Activated naive CD4-positive, alpha-beta T cell treated with Interleukin-2 at 50 U/mL for 16 hours (primary cell): ENCODE measurements around the gene PURB.
A peak's percentile ranks its signal among the peaks of the same experiment; 100 is the strongest.
"Not testable (repeated sequence)": the region's sequence is repeated elsewhere in the genome, so short reads cannot be mapped to it uniquely, and the experiment has no call there.

Source experiments
- DNase-seq: peaks from one replicate; pipeline ENCODE4 v3.0.0-alpha.2; 2020

The PURB gene

GRCh38 chr7:44891372-44891771 is 6.0 kb upstream of the PURB start:
- DNase-seq = peak; percentile 26

DNA sequence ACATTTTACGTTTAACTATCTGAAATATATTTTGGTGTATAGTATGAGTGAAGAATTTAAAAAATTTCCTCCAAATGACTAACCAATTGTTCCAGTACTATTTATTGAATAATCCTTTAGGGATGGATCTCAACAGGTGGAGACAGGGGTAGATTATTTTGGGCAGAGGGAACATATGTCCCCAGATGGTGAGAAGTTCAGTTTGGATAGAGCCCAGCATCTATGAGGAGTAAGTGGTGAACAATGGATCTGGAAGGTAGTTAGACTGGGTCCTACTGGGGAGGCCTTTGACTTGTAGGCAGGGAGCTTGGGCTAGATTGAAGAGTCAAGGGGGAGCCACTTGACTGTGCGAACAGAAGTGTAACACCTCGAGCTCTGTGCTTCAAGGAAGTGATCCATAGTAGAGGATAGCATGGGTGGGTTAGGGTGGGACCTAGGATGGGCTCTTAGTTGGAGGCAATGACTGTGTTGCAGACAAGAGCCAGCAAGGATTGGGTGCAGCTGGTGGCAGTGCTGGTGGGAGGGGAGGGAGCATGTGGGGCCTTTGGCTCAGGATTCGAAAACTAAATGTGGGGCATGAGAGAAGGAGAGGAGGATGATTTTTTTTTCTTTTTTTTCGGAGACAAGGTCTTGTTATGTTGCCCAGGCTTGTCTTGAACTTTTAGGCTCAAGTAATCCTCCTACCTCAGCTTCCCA is 3.9 kb upstream of the PURB start:
- no peak for DNase-seq

DNA sequence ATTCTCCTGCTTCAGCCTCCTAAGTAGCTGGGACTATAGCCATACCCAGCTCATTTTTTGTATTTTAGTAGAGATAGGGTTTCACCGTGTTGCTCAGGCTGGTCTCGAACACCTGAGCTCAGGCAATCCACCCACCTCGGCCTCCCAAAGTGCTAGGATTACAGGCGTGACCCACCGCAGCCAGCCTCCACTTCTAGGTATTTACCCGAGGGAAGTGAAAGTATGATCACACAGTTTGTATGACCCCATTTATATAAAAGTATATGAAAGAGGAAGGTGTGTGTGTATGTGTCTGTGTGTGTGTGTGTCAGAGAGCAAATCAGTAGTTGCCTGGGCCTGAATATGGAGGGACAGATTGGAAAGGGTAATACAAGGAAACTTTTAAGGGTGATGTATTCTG is 2.0 kb upstream of the PURB start:
- DNase-seq = no peak

DNA sequence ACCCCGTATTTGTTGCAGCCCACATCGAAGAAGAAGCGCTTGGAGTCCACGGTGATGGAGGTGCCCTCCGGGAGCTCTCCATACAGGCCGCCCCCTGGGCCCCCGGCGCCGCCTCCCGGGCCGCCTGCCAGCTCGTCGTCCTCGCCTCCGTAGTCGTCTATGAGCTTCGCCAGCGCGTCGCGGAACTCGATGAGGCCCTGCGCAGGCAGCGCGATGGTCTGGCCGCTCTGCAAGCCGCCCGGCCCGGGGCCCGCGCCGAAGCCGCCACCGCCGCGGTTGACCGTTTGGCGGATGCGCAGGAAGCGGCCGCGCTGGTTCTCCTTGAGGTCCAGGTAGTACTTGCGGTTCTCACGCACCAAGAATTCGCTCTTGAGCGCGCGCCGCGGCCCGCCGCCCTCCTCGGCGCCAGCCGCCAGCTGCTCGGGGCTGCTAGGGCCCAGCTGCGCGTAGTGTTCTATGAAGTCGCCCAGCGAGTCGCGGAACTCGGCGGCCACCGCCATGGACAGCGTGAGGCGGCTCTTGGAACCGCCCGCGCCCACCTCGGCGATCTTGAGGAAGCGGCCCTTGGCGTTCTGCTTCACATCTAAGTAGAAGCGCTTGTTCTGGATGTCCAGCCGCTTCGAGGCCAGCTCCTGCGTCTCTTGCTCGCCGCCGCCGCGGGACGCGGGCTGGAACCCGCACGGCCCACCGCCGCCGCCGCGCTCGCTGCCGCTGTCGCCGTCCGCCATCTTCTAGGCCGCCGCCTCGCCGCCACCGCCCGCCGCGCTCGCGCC is 523 bp downstream of the PURB start:
- peak; percentile 60 for DNase-seq

- no peak for DNase-seq
Measured at GRCh38 chr7:44883961-44884620, 1.2 kb downstream of the PURB start.

DNA sequence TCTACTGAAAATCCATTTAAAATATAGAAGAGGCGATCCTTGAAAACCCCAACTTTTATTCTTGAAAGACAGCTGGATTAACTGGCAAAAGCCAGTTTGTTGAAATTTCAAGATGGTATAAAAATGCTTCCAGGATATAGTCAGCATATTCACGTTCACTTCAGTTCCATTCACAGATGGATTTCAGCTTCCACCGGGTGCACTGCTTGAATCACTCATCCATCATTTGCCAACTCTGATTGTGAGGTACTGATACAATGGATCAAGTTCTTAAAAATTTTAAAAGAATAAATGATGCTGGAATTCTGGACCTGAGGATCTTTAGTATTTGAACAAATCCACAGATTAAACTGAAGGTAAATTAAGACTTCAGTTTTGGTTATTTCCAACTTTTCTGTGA is 2.4 kb downstream of the PURB start:
- no peak for DNase-seq

GRCh38 chr7:44881610-44882009 is 3.7 kb downstream of the PURB start:
- no peak for DNase-seq

- DNase-seq = no peak
Measured at GRCh38 chr7:44881066-44881600, 4.2 kb downstream of the PURB start.

- no peak for DNase-seq
Measured at GRCh38 chr7:44880317-44881018, 4.9 kb downstream of the PURB start.

DNA sequence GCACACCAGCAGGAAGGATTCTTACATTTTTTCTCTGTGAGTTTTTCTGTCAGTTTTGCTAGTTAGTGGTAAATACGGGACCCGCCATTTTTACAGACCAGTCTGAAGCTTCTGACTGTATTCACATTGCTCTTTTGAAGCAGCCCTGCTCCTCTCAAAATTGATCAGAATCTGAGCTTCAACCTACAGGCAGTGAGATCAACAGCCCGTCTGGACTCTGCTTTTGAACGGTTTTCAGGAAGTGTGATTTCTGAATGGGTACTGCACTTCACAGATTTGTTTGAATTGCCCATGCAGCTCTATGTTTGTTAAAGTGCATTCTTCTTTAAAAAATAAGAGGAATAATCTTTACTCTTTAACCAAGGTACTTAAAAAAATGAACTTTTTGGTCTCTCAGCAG is 8.9 kb downstream of the PURB start:
- DNase-seq = no peak

GRCh38 chr7:44875241-44875640 is 10.1 kb downstream of the PURB start:
- DNase-seq = no peak

GRCh38 chr7:44872787-44873186 is 12.5 kb downstream of the PURB start:
- no peak for DNase-seq

GRCh38 chr7:44871918-44872317 is 13.4 kb downstream of the PURB start:
- DNase-seq = not testable (repeated sequence)

DNA sequence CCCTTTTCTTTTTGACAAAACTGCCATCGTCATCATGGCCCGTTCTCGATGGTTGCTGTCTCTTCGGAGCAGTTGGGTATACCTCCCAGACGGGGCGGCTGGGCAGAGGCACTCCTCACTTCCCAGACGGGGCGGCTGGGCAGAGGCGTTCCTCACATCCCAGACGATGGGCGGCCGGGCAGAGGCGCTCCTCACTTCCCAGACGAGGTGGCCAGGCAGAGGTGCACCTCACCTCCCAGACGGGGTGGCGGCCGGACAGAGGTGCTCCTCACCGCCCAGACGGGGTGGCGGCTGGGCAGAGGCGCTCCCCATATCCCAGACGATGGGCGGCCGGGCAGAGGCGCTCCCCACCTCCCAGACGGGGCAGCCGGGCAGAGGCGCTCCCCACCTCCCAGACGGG is 14.6 kb downstream of the PURB start:
- not testable (repeated sequence) for DNase-seq

GRCh38 chr7:44870336-44870735 is 15.0 kb downstream of the PURB start:
- DNase-seq = not testable (repeated sequence)

GRCh38 chr7:44867073-44867995 is 18.0 kb downstream of the PURB start:
- DNase-seq = no peak

DNA sequence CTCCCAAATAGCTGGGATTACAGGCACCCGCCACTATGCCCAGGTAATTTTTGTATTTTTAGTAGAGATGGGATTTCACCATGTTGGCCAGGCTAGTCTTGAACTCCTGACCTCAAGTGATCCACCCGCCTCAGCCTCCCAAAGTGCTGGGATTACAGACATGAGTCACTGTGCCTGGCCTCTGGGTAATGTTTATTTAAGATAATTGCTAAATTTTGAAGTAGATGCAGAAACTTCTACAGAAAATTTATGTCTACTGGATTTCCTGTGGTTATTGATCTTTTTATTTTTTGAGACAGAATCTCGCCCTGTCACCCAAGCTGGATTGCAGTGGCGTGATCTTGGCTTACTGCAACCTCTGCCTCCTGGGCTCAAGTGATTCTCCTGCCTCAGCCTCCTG is 23.4 kb downstream of the PURB start:
- not testable (repeated sequence) for DNase-seq

GRCh38 chr7:44858161-44858560 is 27.2 kb downstream of the PURB start:
- no peak for DNase-seq

DNA sequence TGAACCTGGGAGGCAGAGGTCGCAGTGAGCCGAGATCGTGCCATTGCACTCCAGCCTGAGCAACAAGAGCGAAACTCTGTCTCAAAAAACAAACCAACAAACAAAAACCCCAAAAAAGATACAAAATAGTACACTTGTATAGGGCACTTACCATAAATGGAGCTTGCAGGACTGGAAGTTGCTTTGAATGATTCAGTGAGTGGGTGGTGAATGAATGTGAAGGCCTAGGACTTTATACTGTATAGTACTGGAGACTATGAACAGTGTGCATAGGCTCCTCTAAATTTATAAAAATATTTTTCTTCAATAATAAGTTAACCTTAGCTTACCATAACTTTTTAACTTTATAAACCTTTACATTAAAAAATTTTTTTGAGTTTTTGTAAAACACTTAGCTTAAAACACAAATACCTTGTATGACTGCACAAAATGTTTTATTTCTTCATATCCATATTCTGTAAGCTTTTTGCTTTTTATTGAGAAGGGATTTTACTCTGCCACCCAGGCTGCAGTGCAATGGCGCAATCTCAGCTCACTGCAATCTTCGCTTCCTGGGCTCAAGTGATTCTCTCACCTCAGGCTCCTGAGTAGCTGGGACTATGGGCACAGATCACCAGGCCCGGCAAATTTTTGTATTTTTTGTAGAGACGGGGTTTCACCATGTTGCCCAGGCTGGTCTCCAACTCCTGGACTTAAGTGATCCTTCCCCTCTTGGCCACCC is 30.5 kb downstream of the PURB start:
- DNase-seq = no peak

DNA sequence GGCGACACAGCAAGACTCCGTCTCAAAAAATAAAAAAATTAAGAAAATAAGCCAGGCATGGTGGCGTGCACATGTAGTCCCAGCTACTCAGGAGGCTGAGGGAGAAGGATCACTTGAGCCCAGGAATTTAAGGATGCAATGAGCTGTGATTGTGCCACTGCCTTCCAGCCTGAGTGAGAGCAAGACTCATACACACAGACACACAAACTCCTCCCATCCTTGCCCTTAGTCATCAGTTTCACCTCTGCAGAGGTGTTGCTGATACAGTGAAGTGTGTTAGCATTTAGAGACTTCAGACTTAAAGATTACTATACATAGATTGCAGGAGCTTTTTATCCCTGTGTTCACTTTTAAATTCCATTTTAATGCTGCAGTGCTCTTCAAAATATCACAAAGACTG is 31.9 kb downstream of the PURB start:
- DNase-seq = no peak

- no peak for DNase-seq
Measured at GRCh38 chr7:44852590-44852989, 32.7 kb downstream of the PURB start.
